Erythroblast (primary cell): ENCODE measurements around the gene CXCL17.

ENCODE experiments used
- GATA1 ChIP-seq: IDR thresholded peaks from 2 replicates; pipeline ENCODE4 v1.6.1; 2011; ENCODE audit warnings: low read depth, mild to moderate bottlenecking, control low read depth, low read length, moderate library complexity
- POLR2A ChIP-seq: IDR thresholded peaks from 2 replicates; pipeline ENCODE4 v1.6.1; 2011; ENCODE audit warnings: mild to moderate bottlenecking, low read length

GRCh38 chr19:42422901-42423461 lies 19.8 kb downstream of the CXCL17 start:
- TF ChIP-seq POLR2A, result no peak
- no peak for TF ChIP-seq GATA1
